GM12878 (cell line): Measurements from ENCODE around the gene MEAF6. TPM values are rescaled to one million over a fixed set of nuclear protein-coding genes. Genes with fewer than 3 reads are reported as not detected.

Source experiments
- ATAC-seq: fragments of 200-7000 bp; cut with Tn5 transposase; 3 replicates; pipeline ENCODE4 v1.9.1; 2020; ENCODE audit warnings: mild to moderate bottlenecking, moderate library complexity
- BruUV-seq: library from RNA; stranded (reverse); fragments of 400-500 nt; replicated peaks from 2 replicates; lab custom pipeline; 2021; lab: Mats Ljungman, UMichigan
- CTCF ChIA-PET: fragments of 300-600 bp; sonication (Branson Sonifier 250); formaldehyde crosslinking; extraction: SDS; loops from one replicate; lab custom pipeline; 2021; ENCODE audit warnings: inconsistent platforms; lab: Yijun Ruan, JAX
- POLR2A ChIA-PET: fragments of 350-600 bp; formaldehyde crosslinking; extraction: SDS; loops from one replicate; lab custom pipeline; 2021; ENCODE audit warnings: inconsistent platforms; lab: Charles Lee
- RAD21 ChIA-PET: fragments of 300-600 bp; sonication (Branson Sonifier 250); formaldehyde crosslinking; loops from one replicate; lab custom pipeline; 2023; ENCODE audit warnings: antibody characterized with exemption; ENCODE audit not compliant: unreplicated experiment; lab: Charles Lee
- SMC1A ChIA-PET: fragments of 300-600 bp; sonication (Branson Sonifier 250); formaldehyde crosslinking; loops from one replicate; lab custom pipeline; 2023; ENCODE audit not compliant: unreplicated experiment, uncharacterized antibody; lab: Charles Lee
- DNase-seq: peaks from one replicate; pipeline ENCODE4 v3.0.0-alpha.2; 2011; ENCODE audit warnings: low read depth, low spot score
- FAIRE-seq: peaks from 3 replicates; lab custom pipeline; 2011; peaks lifted over from hg19 to GRCh38; lab: Jason Lieb, UNC
- H2AFZ ChIP-seq: 2 replicates; pipeline ENCODE4 v1.6.0; 2011; ENCODE audit warnings: low read depth, low read length, control low read depth; ENCODE audit not compliant: control insufficient read depth
- H3K27ac ChIP-seq: 2 replicates; pipeline ENCODE4 v1.5.1; 2011; ENCODE audit warnings: control low read depth; ENCODE audit not compliant: control insufficient read depth, insufficient read depth
- H3K27me3 ChIP-seq, 2 experiments: replicated peaks in 1 of 2; 2 replicates each; pipeline versions ENCODE4 v1.6.0 to v1.6.1; 2011; ENCODE audit warnings: low read length in 1 of 2; ENCODE audit not compliant: control insufficient read depth in 2 of 2, insufficient read depth in 2 of 2
- H3K36me3 ChIP-seq, 2 experiments: 2 replicates each; pipeline ENCODE4 v1.5.1; 2011; ENCODE audit warnings: low read length in 1 of 2; ENCODE audit not compliant: control insufficient read depth in 2 of 2, insufficient read depth in 2 of 2
- H3K4me1 ChIP-seq: 2 replicates; pipeline ENCODE4 v1.6.1; 2011; ENCODE audit warnings: mild to moderate bottlenecking, low read length, moderate library complexity, mixed read lengths; ENCODE audit not compliant: control insufficient read depth, insufficient read depth
- H3K4me2 ChIP-seq: 2 replicates; pipeline ENCODE4 v1.6.0; 2011; ENCODE audit warnings: control low read depth; ENCODE audit not compliant: control insufficient read depth, insufficient read depth
- H3K4me3 ChIP-seq: fragments of 200-600 bp; sonication (generic); 2 replicates; pipeline ENCODE4 v1.5.1; 2016
- H3K79me2 ChIP-seq: 2 replicates; pipeline ENCODE4 v1.6.0; 2011; ENCODE audit warnings: low read length; ENCODE audit not compliant: control insufficient read depth, insufficient read depth
- H3K9ac ChIP-seq: 2 replicates; pipeline ENCODE4 v1.8.0; 2011; ENCODE audit warnings: low read length, control low read depth, mixed read lengths; ENCODE audit not compliant: control insufficient read depth, insufficient read depth
- H3K9me3 ChIP-seq: replicated peaks from 3 replicates; pipeline ENCODE4 v1.5.1; 2011; ENCODE audit warnings: mild to moderate bottlenecking, low read length; ENCODE audit not compliant: control insufficient read depth, insufficient read depth
- H4K20me1 ChIP-seq: 2 replicates; pipeline ENCODE4 v1.6.0; 2011; ENCODE audit not compliant: control insufficient read depth, insufficient read depth
- ASH2L ChIP-seq: fragments of 300-600, 200-600 bp; sonication (generic); IDR thresholded peaks from 2 replicates; pipeline ENCODE4 v1.6.1; 2017; ENCODE audit warnings: low read depth, mild to moderate bottlenecking, borderline replicate concordance
- CBX3 ChIP-seq: fragments of 200-600 bp; sonication (generic); IDR thresholded peaks from 2 replicates; pipeline ENCODE4 v1.6.1; 2016; ENCODE audit warnings: low read depth, borderline replicate concordance
- CHD2 ChIP-seq: IDR thresholded peaks from 2 replicates; pipeline ENCODE4 v1.6.1; 2011; ENCODE audit warnings: low read depth, low read length, improper control_type of control experiment, borderline replicate concordance
- FOXM1 ChIP-seq: IDR thresholded peaks from 2 replicates; pipeline ENCODE4 v1.6.1; 2012; ENCODE audit warnings: low read depth, mild to moderate bottlenecking, inconsistent platforms, low read length, moderate library complexity
- IRF4 ChIP-seq: IDR thresholded peaks from 2 replicates; pipeline ENCODE4 v1.6.1; 2011; ENCODE audit warnings: low read depth, low read length
- POU2F2 ChIP-seq: IDR thresholded peaks from 3 replicates; pipeline ENCODE4 v1.6.1; 2011; ENCODE audit warnings: low read depth, mild to moderate bottlenecking, low read length, borderline replicate concordance
- RAD51 ChIP-seq: fragments of 450-650 bp; IDR thresholded peaks from 2 replicates; pipeline ENCODE4 v1.6.1; 2016; ENCODE audit warnings: moderate library complexity, mild to moderate bottlenecking, inconsistent platforms
- SKIL ChIP-seq: fragments of 450-650 bp; IDR thresholded peaks from 2 replicates; pipeline ENCODE4 v1.6.1; 2017; ENCODE audit warnings: mild to moderate bottlenecking, low read depth, inconsistent platforms; ENCODE audit not compliant: poor library complexity, severe bottlenecking
- SMAD1 ChIP-seq: fragments of 450-650 bp; IDR thresholded peaks from 2 replicates; pipeline ENCODE4 v1.6.1; 2018; ENCODE audit warnings: mild to moderate bottlenecking, low read depth; ENCODE audit not compliant: partially characterized antibody
- SMARCA5 ChIP-seq: fragments of 450-650 bp; IDR thresholded peaks from 2 replicates; pipeline ENCODE4 v1.6.1; 2017; ENCODE audit warnings: mild to moderate bottlenecking
- SRF ChIP-seq, 2 experiments: IDR thresholded peaks; 2 replicates each; pipeline ENCODE4 v1.6.1; 2011; ENCODE audit warnings: low read depth in 2 of 2, low read length in 2 of 2, mild to moderate bottlenecking in 1 of 2, moderate library complexity in 1 of 2
- STAT1 ChIP-seq: fragments of 450-650 bp; conservative IDR thresholded peaks from 2 replicates; pipeline ENCODE4 v1.6.1; 2014; ENCODE audit warnings: antibody characterized with exemption, mild to moderate bottlenecking
- TCF12 ChIP-seq: IDR thresholded peaks from 2 replicates; pipeline ENCODE4 v1.6.1; 2011; ENCODE audit warnings: low read depth, mild to moderate bottlenecking, low read length
- YY1 ChIP-seq: IDR thresholded peaks from 2 replicates; pipeline ENCODE4 v1.6.1; 2011; ENCODE audit warnings: low read depth, mild to moderate bottlenecking, low read length
- in situ Hi-C: fragments of 300-500 bp; cut with MboI; formaldehyde crosslinking; loops from 9 replicates; pipeline ENCODE4 v1.14.3; 2018; ENCODE audit warnings: mixed read lengths
- intact Hi-C: fragments of 100-400 bp; cut with micrococcal nuclease; formaldehyde crosslinking; loops from one replicate; pipeline ENCODE4 v1.14.2; 2022; ENCODE audit not compliant: unreplicated experiment
- polyA plus RNA-seq, 11 experiments: library from polyadenylated mRNA; depleted of rRNA in 4 of 11; unstranded in 6 of 11; stranded (reverse) in 5 of 11; fragments of >200 nt; fragmentation: Nextera tagmentation in 4 of 11; fragmentation: Illumina TruSeq in 1 of 11; extraction: Ambion mirVana in 4 of 11; extraction: Trizol in 1 of 11; gene quantifications; 1 replicate in 1 of 11; 2 replicates in 10 of 11; pipeline versions ENCODE4 v1.2.1 to v1.2.3, GENCODE V29; 2011 to 2016; ENCODE audit warnings: inconsistent platforms in 2 of 11, missing spikeins in 2 of 11, low read depth in 1 of 11
- total RNA-seq, 4 experiments: library from RNA; depleted of rRNA in 3 of 4; stranded (reverse); fragments of >200 nt in 3 of 4; fragmentation: Illumina TruSeq in 1 of 4; extraction: Trizol in 1 of 4; gene quantifications; 2 replicates each; pipeline versions ENCODE4 v1.2.1 to v1.2.3, GENCODE V29; 2013 to 2021
- TF ChIP-seq, protein P1 (sequence below): IDR thresholded peaks from 2 replicates; pipeline ENCODE4 v1.6.1; 2012; ENCODE audit warnings: low read depth, low read length, improper control_type of control experiment
- TF ChIP-seq, protein P2 (sequence below): fragments of 450-650 bp; IDR thresholded peaks from 2 replicates; pipeline ENCODE4 v1.6.1; 2016; ENCODE audit warnings: mild to moderate bottlenecking
- TF ChIP-seq, protein P3 (sequence below): IDR thresholded peaks from 2 replicates; pipeline ENCODE4 v1.6.1; 2012; ENCODE audit warnings: mild to moderate bottlenecking, low read depth, low read length

MEAF6 gene
- total and polyA plus RNA-seq, 10 of the 15 experiments (the other 5 are each of a cell fraction or from before 2014, with no cell fraction given), result 30.8 to 75.0 (median 58.1) TPM

- FAIRE-seq (no peak), ATAC-seq (no peak), DNase-seq (no peak)
- RAD21 ChIA-PET, result no interaction called here
- H3K27ac ChIP-seq, result no peak overlapping the region
- POLR2A ChIA-PET, result no interaction called here
- no peak overlapping the region for H3K4me3 ChIP-seq
- H2AFZ ChIP-seq, result no peak overlapping the region
- intact Hi-C loops (no loop called here), in situ Hi-C loops (no loop called here)
- H3K4me1 ChIP-seq, result no peaks in the 10 kb centered on the region
- no peak overlapping the region for H3K4me2 ChIP-seq
- CTCF ChIA-PET, result no interaction called here
- H3K9ac ChIP-seq, result no peak overlapping the region
- peaks cover 1% of the 10 kb centered on the region; the same call in 1 of the 3 replicates for H3K9me3 ChIP-seq
- H4K20me1 ChIP-seq, result no peaks in the 10 kb centered on the region
- H3K36me3 ChIP-seq, result no peaks in the 10 kb centered on the region
- no peaks in the 10 kb centered on the region for H3K79me2 ChIP-seq
- no peaks in the 10 kb centered on the region for H3K27me3 ChIP-seq
- BruUV-seq, result no TSS peak
- SMC1A ChIA-PET, result no interaction called here
- TF ChIP-seq SMARCA5 (no peak), YY1 (no peak), SKIL (no peak), SMAD1 (no peak), TCF12 (no peak), POU2F2 (no peak), CHD2 (no peak), FOXM1 (no peak), STAT1 (no peak), RAD51 (no peak), IRF4 (no peak), CBX3 (no peak), SRF (IDR thresholded peaks at IDR 0.05; ENCODE audit: low read depth in 2 of 2, low read length in 2 of 2) (no peak), ASH2L (no peak)
- TF ChIP-seq, protein P1, sequence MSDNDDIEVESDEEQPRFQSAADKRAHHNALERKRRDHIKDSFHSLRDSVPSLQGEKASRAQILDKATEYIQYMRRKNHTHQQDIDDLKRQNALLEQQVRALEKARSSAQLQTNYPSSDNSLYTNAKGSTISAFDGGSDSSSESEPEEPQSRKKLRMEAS, result no peak
- TF ChIP-seq, protein P2, sequence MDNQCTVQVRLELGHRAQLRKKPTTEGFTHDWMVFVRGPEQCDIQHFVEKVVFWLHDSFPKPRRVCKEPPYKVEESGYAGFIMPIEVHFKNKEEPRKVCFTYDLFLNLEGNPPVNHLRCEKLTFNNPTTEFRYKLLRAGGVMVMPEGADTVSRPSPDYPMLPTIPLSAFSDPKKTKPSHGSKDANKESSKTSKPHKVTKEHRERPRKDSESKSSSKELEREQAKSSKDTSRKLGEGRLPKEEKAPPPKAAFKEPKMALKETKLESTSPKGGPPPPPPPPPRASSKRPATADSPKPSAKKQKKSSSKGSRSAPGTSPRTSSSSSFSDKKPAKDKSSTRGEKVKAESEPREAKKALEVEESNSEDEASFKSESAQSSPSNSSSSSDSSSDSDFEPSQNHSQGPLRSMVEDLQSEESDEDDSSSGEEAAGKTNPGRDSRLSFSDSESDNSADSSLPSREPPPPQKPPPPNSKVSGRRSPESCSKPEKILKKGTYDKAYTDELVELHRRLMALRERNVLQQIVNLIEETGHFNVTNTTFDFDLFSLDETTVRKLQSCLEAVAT, result no peak
- TF ChIP-seq, protein P3, sequence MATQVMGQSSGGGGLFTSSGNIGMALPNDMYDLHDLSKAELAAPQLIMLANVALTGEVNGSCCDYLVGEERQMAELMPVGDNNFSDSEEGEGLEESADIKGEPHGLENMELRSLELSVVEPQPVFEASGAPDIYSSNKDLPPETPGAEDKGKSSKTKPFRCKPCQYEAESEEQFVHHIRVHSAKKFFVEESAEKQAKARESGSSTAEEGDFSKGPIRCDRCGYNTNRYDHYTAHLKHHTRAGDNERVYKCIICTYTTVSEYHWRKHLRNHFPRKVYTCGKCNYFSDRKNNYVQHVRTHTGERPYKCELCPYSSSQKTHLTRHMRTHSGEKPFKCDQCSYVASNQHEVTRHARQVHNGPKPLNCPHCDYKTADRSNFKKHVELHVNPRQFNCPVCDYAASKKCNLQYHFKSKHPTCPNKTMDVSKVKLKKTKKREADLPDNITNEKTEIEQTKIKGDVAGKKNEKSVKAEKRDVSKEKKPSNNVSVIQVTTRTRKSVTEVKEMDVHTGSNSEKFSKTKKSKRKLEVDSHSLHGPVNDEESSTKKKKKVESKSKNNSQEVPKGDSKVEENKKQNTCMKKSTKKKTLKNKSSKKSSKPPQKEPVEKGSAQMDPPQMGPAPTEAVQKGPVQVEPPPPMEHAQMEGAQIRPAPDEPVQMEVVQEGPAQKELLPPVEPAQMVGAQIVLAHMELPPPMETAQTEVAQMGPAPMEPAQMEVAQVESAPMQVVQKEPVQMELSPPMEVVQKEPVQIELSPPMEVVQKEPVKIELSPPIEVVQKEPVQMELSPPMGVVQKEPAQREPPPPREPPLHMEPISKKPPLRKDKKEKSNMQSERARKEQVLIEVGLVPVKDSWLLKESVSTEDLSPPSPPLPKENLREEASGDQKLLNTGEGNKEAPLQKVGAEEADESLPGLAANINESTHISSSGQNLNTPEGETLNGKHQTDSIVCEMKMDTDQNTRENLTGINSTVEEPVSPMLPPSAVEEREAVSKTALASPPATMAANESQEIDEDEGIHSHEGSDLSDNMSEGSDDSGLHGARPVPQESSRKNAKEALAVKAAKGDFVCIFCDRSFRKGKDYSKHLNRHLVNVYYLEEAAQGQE, result no peak
Observed at GRCh38 chr1:37519613-37520012, 5.0 kb upstream of the MEAF6 start.
